CD4-positive, alpha-beta T cell treated with Interleukin-4 for 4 hours (primary cell): ENCODE measurements around the gene DPAGT1.
A peak's percentile ranks its signal among the peaks of the same experiment; 100 is the strongest.
"Not testable (repeated sequence)": the region's sequence is repeated elsewhere in the genome, so short reads cannot be mapped to it uniquely, and the experiment has no call there.

Experiments used
- DNase-seq: peaks from one replicate; pipeline ENCODE4 v3.0.0-alpha.2; 2020

The DPAGT1 gene

DNA sequence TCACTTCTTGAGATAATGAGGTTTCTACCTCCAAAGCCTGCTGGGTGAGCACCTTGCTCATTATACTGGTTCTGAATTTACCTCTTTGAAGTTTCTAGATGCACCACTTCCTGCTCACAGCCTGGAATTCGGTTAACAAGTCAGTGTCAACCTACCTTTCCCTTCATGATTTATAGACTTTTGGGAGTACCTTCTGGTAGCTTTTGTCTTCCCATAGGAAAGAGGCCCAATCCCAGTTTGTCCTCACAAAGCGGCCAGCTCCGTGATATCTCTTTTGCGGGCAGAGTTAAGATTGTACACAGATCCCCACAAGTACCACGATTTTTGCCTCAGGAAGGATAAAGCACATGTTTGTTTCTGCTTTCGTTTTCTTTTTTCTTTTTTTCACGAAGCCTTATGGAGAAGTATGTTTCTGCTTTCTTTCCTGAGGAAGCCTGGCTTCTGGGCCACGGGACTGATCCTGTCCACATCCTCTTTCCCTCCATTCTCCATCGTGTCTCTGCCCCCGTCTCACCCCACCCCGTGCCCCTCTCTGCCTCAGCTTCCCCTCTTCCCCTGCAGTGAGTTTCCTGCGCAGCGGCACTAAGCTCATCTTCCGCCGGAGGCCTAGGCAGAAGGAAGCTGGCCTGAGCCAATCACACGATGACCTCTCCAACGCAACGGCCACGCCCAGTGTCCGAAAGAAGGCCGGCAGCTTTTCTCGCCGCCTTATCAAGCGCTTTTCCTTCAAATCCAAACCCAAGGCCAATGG, 14.0 kb upstream of the DPAGT1 start:
- DNase-seq: peak; percentile 41

DNA sequence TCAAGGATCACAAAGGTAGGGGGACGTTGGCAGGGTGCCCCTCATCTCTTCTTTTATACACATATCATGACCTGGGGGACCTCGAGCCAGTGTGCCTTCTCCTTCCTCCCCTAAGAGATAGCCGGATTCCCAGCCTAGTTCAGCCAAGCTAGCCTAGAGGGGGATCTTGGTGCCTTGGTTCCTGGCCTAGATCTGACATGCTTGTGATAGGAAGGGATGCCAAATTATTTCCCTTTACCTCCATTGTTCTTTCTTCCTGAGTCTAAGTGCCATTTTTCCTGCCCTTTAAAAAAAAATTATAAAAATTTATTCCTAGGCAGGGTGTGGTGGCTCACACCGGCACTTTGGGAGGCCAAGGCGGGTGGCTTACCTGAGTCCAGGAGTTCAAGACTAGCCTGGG, 12.7 kb upstream of the DPAGT1 start:
- DNase-seq: no peak

DNA sequence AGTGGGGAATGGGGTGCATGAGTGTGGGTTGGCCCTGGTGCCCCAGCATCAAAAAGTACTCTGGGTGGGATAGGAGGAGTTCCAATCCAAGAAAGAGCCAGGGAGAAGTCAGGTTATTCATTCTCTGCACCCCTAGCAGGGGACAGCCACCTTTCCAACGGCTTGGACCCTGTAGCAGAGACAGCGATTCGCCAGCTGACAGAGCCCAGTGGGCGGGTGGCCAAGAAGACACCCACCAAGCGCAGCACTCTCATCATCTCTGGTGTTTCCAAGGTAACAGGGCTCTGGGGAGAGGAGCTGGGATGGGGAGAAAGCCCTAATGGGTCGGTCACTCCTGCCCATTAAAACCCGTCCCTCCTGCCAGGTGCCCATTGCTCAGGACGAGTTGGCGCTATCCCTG, 12.1 kb upstream of the DPAGT1 start:
- DNase-seq: no peak

DNA sequence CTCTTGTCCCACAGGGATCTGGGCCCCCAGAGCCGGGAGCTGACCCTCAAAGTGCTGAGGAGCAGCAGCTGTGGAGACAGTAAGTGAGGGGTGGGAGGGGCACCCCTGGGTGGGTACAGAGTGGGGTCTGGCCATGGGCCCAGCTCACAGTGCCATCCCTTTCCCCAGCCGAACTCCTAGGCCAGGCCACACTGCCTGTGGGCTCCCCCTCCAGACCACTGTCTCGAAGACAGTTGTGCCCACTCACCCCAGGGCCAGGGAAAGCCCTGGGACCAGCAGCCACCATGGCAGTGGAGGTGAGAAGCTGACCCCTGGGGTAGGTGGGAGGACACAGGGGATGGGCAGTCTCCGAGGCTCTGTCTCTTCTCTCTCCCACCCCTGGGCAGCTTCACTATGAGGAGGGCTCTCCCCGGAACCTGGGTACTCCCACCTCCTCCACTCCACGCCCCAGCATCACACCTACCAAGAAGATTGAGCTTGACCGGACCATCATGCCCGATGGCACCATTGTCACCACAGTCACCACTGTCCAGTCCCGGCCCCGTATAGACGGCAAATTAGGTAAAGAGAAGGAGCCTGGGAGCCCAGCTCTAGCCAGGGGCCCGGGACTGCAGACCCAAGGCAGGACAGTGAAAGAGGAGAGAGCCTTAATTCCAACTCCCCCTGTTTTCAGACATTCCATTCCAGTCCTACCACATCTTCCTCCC, 10.8 kb upstream of the DPAGT1 start:
- no peak for DNase-seq

DNA sequence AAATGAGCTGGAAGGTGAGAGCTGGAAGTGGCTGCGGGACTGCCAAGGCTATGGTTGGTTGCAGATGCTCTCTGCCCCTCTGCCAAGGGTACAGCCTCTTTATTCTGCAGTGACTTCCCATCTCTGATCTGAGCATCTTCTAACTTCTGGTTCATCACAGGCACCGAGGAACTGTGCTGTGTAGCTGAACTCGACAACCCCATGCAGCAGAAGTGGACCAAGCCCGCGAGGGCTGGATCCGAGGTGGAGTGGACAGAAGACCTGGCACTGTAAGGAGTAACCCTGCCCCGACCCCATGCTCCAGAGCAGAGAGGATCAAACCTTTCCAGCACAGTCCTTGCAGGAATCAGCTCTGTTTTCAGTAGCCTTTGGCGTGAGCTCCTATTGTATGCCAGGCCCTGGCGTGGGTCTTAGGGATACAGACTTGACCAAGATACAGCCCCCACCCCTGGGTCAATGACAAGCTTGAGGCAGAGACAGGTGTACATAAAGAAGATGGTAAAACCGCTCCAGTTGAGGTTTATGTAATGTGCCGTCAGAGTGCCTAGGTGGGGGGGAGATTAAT, 9.8 kb upstream of the DPAGT1 start:
- no peak for DNase-seq

DNA sequence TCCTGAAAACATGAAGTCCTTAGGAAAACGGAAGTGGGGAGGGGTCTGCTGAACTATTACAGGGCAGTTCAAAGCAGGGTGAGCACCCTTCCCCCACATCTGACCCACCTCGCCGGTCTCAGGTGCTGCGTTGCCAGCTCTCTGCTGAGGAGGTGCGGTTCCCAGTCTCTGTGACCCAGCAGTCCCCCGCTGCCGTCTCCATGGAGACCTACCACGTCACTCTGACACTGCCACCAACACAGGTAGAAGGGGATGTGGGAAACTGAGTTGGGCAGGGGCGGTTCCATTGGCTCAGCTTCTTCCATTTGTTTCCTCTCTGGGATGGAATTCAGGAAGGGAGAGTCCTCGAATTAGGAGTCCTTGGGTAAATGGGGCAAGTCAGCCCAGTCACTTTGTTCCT, 8.8 kb upstream of the DPAGT1 start:
- DNase-seq: no peak

DNA sequence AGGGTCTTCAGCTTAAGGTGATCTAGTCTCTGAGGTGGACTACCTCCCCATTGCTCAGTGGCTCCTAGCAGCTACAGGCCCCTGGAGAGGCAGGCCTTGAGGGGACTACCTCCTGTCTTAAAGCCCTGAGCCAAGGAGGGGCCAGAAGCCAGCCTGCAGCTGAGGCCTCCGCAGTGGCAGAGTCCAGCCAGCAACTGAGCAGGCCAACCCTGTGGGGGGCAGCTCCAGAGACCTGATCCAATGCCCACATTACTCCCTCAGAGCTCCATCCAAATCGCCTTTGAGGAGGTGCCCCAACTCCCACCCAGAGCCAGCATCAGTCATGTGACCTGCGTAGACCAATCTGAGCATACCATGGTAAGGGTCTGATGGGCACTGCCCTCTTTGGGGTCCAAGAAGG, 8.2 kb upstream of the DPAGT1 start:
- no peak for DNase-seq

DNA sequence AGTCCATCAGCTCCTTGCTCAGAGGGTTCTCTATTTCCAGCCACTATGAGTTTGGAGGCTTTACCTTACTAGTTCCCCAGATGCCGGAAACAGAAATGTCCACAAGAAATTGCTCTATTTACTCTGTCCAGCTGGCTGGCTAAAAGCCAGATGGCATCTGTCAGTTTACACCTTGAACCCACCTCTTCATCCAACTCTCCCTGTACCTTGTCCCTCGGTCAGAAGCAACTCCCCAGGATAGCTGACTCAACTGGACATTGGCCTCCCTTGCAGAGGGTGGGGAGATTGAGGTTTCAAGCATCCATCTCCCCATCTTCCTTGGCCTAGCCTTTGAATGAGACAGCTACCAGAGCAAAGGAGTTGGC, 7.2 kb upstream of the DPAGT1 start:
- no peak for DNase-seq

DNA sequence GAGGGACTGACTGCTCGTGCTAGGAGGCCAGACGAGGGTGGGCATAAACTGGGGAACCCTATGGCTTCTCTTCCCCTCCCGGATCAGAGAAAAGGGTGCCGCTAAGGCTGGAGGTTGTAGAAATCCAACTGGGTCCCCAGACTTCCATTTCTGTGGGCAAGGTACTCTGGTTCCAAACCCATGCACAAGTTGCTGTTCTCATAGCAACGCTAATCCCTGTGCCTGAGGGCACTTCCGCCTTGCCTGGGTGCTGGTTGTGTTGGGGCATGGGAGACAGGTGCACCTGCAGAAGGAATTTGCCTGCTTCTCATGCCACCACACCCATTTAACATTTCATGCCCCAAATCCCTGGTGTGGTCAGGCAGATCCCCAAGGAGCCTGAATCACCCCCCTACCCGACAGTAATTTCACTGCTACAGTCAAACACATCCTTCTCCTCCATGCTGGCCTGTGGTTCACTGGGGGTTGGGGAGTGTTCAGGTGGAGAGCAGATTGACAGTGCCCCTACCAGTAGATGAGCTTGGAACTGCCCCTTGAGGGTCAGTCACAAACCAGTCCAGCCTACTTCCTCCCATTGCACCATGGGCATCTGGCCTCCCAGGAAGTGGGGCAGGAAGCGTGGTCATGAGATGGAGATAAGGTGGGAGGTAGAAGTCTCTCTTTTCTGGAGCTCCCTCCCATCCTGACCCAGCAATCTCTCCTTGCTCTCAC, 6.6 kb upstream of the DPAGT1 start:
- peak; percentile 30 for DNase-seq

DNA sequence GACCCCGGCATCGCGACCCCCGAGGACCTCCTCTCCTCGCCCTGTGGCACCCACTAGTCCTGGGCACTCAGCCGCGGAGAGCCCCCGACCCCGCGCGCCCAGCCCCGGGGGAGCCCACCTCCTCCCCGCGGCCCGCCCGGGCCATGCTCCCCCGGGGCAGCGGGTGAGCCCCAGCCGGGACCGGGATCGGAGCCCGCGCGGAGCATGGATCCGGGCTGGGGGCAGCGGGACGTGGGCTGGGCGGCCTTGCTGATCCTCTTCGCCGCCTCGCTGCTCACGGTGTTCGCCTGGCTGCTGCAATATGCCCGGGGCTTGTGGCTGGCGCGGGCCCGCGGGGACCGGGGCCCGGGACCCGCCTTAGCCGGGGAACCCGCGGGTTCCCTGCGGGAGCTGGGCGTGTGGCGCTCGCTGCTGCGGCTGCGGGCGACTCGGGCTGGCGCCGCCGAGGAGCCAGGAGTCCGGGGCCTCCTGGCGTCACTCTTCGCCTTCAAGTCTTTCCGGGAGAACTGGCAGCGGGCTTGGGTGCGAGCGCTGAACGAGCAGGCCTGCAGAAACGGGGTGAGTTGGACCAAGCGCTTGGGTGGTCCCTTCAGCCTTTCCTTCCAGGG, 6.0 kb upstream of the DPAGT1 start:
- DNase-seq: no peak

DNA sequence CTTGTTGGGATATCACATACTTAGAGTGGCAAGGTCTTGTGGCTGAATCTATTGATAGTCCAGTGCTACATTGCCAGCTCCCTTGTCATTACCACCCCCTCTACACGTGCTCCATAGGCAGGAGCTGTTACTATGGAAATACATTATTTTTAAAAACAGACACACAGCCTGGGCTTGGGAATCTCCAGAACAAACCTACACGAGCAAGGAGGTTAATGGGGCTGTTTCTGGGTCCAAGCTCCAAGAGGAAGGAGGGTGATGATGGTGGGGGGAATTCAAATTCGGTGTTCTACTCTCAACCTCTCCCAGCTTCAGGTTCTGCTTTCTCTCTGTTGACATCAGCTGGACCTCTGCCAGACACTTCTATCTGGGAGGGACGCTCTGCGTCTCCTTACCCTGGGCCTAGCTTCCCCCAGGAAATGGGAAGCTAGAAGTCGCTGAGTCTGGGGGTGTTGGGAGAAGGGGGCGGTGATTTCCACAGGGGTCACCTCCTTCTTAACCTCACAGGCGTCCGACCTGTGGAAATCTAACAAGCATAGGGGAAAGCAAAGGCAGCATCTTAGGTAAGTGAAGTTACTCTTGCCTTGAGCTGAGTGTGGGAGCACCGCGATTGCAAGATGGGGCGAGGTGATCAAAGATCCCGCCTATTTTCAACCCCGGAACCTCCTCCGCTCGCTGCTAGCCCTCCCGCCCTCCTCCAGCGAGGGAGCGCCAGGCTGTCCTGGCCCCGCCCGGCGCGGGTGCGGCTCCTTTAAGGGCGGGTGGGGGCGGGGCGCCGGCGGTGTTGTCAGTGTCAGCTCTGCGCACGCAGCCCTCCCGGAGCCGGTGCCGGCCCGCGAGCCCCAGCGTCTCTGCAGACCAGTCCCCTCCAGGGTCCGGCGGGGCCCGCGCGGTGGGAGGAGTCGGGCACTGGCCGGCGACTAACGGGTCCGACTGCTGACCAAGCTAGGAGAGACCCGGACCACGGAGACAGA, 5.2 kb upstream of the DPAGT1 start, which contains the start of gene C2CD2L:
Gene C2CD2L, plus strand, starts transcription at position 781 of the 974 bp plus-strand sequence. CDS start 398 bp downstream, outside the sequence.
- peak; percentile 89 for DNase-seq

DNA sequence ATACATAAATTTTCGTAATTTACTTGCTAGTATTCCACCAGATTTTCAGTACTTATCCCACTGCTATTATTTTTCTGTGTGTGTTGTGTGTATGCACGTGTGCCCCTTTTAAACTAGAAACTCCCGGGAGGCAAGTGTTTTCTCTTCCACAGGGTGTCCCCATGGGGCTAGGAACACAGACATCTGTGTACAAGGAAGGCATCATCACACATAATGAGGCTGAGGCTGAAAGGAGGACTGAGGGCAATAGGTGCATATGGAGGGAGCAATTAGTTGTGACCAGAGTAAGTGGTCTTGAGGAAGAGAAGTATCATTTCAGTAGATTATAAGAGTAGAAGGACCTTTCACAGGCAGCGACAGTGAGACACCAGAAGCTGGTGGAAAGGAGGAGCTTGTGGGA, 2.1 kb upstream of the DPAGT1 start:
- no peak for DNase-seq

DNA sequence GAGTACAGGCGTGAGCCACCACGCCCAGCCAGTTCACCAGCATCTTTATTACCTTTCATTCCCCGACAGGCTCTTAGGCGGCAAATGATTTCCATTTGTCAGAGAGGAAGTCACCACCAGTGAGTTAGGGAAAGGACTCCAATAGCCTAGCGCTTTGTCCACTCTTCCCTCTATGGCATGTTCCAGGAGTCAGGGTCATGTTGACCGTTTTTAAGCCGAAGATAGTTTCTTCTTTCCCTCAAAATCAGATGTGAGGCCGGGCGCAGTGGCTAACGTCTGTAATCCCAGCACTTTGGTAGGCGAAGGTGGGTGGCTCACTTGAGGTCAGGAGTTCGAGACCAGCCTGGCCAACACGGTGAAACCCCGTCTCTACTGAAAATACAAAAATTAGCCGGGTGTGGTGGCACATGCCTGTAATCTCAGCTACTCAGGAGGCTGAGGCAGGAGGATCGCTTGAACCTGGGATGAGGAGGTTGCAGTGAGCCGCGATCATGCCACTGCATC, 1.6 kb upstream of the DPAGT1 start:
- DNase-seq: not testable (repeated sequence)

DNA sequence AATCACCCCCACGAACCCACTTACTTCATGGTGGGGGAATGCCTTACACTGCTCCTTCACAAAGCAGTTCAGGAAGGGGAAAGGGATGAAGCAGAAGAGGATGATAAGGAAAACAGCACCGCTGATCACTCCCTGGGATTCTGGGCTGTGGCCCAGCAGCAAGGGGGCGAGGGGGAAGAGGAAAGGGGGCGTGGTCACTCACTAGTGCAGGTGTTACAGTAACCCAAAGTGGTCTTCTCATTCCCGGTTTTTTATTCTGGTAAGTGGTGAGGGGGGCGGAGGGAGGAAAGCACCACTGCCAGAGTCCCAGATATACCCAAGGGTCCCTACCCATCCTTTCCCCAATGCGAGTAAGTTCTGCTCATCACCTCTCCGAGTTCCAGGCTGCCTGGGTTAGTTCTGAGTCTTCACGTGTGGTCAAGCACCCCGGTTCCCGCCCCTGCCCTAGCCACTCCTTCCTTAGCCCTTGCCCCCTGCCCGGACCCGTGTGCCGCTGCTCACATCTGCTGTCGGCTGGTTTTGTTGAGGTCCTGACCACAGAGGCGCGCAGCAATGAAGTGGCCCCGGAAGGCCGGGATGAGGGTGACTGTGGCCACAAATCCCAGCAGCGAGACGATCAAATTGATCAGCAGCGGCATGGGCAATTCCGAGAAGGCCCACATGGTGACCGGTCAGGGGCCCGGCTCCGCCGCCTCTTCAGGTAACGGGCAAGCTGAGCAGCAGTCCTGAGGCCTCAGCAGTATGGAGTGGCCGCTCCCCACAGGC, 477 bp downstream of the DPAGT1 start:
- DNase-seq: no peak

DNA sequence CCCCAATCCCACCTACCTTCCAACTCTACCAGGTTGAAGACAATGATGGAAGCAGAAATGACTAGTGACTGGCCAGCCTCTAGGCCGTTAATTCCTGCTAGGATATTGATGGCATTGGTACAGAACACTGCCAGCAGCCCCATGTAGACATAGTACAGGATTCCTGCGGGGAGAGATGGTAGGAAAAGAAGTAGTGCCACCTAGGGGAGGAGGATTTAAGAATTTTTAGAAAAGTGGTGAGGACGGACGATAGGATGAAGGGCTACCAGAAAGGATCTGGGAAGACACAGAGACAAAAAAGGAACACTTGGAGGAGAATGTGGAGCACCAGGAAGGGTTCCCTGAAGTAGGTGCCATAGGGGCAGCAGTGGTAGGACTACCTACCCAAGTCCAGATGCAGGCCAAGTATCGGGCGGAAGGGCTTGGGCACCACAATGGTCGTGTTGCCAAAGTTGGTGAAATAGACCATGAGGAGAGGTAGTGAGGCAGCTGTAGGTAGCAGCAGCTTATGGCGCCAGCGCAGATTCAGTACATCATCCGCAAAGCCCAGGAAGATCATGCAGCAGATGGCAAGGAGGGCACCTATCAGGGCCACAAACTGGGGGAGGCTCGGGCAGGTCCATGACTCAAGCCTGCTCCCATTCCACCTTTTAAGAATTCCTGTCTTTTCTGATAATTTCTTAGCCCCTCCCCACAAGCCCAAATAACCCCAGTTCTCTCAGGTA, 1.2 kb downstream of the DPAGT1 start:
- no peak for DNase-seq

DNA sequence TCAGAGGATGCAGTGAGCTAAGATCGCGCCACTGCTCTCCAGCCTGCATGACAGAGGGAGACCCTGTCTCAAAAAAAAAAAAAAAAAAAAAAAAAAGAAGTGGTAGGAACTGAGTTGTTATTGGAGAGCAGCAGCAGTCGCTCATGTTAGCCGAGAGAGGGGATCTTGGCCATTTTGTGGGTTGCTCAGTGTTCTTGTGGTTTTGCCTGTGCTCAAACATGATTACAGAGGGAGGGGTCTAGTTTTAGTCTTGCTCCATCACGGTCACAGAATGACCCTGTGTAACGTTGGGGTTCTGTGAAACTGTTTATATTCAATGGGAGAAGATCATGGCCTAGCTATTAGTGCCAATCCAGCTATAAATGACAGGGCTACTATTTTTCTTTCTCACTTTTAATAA, 1.9 kb downstream of the DPAGT1 start:
- no peak for DNase-seq

DNA sequence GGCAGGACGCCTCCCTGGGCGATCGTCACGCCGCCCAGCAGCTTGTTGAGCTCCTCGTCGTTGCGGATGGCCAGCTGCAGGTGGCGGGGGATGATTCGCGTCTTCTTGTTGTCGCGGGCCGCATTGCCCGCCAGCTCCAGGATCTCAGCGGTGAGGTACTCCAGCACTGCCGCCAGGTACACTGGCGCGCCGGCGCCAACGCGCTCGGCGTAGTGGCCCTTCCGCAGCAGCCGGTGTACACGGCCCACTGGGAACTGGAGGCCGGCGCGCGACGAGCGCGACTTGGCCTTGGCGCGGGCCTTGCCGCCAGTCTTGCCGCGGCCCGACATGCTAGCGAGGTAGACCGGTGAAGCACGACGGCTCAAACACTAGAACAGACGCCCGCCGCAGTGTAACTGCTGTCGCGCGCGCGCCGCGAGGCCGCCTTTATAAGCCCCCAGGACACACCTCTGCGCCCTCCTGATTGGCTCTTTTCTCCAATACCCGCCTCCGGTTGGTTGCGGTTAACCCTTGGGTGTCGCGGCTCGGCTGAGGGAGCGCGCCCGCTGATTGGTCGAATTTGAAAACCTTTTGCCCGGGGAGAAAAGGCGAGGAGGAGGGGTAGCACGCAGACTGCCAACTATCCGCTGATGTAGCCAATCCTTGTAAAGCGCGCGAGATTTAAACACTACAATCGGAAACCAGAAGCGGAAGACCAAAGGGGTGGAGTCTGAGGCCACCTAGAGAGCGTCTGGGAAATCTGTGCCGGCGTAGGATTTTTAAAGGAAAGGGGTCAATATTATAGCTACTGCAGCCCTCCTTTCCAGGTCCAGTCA, 6.4 kb downstream of the DPAGT1 start:
- peak; percentile 100 for DNase-seq

DNA sequence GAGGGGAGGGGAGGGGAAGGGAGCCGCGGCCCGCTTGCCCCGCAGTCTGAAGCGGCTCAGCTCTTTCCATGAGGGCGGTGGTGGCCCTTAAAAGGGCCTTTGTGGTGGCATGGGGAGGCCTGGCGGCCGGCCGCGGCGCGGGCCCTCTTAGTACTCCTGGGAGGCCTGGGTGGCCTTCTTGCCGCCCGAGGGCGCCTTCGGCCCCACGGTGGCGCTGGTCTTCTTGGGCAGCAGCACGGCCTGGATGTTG, 6.9 kb downstream of the DPAGT1 start:
- peak; percentile 64 for DNase-seq
